IPS-NIHi7 (cell line): ENCODE data around the gene SMC3.
"Not testable (repeated sequence)": the region's sequence is repeated elsewhere in the genome, so short reads cannot be mapped to it uniquely, and the experiment has no call there.

Experiments
- DNase-seq: peaks from one replicate; pipeline ENCODE4 v3.0.0; 2012; ENCODE audit warnings: mixed read lengths; ENCODE audit errors: extremely low spot score

The SMC3 gene

DNA sequence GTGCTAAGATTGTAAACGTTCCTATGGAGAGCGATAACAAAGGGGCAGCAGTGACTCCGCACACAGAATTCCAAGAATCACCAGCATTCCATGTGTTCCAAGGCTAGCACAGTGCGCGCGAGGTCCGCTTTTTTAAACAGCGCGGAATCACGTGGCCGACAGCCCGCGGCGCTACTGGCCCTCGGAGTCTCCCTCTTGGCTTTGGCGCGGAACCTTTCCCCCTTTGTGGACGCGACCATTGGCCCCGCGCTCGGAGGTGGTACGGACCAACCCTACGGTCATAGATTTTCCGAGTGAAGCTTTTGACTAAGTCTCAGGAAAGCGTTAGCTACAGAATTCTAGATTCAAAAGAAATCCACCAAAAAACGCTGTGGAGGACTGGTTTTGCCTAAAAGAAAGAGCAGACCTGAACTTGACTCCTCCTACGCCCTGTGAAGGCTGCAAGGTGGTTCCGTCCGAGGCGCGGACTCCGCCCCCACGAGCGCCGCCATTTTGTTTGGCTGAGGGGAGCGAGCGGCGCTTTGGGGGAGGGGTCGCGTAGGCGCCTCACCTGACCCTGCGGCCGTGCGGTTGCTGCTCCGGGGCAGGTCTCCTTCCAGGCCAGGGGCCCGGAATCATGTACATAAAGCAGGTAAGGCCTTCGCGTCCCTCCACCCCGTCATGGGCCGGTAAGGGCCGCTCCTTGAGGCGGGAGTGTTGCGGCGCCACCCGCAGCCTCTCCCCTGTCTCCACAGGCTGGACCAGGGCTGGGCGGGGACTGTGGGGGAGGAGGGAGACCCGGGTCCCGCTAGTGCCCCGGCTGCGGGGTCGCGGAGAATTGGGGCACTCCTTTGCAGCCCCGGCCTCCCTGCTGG is at the start of gene SMC3:
Gene SMC3, plus strand, starts transcription at position 495 of the 854 bp plus-strand sequence. Its CDS starts 122 bp downstream, at position 617.
- DNase-seq: peak; percentile 86

DNA sequence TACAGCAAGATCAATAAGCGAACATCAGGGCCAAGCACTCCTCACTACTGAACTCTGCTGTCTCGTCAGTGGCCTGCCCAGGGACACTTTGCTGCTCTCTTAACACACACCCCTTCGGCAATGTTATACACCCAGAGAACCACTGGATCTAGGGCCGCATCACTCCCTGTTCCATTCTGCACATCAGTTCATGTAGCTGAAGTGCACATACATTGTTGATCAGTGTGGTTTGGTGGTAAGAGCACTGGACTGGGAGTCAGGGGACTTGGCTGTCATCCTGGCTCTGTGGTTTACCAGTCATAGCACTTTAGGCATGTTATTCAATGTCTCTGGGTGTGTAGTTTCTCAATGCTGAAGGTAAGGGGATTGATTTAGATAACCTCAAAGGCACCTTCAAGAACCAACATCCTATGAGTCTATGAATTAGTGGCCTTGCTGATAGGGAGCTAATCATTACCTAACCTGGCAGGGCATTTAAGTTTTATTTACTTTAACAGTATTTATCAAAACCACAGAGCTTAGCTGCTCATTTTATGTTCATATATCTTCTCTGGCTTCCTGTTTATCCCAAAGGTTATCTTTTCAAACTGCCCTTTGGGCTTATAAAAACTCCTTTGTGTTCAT is 45.0 kb upstream of the SMC3 start:
- DNase-seq: no peak

DNA sequence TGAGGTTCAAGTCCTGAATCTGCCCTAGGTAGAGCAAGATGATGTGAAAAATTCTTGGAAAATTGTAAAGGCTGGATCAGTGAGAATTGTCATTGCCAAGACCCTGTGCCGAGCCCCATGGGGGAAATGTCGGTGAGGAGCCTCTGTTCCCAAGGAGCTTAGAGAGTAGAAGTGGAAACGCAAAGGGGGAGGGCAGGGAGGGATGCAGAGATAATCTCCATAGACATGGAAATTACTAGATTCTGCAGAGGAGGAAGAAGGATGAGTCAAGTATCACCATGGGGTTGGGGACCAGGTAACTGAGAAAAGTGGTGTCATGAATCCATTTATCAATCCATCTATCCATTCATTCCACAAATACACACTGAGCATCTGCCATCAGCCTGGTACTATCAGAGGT is 43.8 kb upstream of the SMC3 start:
- DNase-seq: no peak

DNA sequence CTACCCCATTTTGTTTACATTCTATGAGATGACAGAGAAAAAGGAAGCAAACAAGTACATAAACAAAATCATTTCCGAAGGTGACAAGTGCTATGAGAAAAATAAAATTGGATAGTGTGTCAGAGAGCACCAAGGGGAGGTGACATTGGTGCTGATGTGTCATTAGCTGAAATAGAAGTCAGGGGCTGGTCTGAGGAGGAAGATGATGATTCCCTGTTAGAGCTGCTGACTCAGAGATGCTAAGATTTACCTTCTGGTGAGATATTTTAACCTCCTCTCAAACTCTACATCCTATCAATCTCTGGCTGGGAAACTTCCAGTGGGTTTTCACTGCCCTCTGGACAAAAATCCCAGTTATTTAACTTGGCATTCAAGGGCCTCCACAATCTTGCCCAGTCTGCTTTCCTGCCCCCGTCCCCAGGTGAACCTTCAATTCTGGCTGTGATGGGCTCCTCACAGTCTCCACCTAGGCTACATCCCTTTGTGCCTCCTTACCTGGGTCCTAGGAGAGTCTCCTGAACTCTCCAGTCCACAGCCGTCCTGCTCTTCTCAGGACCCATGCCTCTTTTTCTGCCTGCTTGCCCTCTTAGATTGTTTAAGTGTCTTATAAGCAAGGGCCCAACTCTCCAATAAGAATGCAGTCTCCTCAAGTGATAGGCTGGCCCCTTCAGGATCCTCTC is 43.2 kb upstream of the SMC3 start:
- no peak for DNase-seq

DNA sequence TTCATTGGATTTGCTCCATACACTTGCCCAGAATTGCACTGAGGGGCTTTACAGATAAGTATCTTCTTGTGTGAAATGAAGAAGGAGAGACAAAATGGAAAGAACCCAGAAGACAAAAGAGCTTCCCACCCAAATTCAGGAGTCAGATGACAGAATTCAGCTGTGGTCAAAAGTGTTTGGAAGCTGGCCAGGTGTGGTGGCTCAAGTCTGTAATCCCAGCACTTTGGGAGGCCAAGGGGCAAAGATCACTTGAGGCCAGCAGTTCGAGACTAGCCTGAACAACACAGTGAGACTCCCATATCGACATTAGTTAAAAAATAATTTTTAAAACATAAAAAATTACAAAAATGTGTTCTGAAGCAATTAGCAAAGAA is 42.6 kb upstream of the SMC3 start:
- no peak for DNase-seq

DNA sequence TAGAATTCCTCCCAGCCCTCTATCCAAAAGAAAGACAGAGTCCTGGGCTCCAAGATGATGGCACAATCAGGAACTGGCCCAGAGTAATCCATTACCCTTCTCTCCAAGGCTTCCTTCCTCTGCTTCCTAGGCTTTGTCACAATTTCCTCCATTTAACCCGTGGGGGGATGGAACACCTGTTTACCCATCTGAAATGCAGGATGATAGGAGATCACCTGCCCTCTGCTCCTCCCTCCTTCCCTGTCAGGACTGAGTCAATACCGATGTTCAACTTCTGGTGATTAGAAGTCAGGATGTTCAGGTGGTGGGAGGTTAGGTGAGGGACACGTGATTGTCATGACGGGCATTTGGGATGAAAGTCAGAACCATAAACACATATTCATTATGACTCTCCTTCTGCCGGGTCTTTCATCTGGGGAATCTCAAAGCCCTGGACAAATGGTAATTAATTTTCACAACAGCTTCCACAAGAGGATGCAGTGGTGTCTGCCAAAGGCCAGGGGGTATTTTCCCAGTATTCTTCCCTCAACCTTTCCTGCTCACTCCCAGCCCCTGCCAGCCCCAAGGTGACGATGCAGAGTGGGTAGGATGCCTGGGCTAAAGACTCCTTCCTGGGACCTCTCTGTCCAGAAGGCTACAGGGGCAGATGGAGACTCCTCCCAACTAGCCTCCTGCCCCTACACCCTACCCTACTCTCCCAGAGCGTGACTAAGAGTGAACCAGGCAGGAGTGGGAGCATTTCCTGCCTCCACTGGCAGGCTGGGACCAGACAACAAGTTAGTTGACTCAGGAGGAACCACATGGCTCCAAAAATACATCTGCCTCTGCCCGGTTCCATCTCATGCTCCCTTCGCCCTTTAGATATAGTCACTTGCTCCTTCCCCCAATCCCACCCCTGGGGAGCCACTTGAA is 41.9 kb upstream of the SMC3 start:
- DNase-seq: no peak

DNA sequence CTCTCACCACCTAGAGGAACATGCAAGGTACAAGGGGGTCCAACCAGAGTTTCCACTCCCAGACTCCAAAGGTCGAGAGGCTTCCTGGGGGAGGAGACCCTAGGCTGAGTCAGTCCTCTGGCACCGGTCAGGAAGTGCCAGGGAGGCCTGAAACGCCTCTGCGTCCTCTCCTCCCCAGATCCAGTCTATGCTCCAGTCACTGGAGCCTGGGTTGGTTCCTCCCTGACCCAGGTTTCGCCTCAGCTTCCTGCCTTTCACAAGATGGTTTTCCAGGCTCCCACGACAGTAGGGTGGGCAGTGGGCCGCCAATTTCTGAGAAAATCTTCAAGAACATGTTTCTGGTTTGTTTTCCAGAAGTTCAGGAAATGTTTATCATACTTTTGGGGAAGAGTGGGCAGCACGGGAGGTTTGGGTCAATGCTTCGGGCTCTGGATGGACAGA is 39.7 kb upstream of the SMC3 start:
- no peak for DNase-seq

DNA sequence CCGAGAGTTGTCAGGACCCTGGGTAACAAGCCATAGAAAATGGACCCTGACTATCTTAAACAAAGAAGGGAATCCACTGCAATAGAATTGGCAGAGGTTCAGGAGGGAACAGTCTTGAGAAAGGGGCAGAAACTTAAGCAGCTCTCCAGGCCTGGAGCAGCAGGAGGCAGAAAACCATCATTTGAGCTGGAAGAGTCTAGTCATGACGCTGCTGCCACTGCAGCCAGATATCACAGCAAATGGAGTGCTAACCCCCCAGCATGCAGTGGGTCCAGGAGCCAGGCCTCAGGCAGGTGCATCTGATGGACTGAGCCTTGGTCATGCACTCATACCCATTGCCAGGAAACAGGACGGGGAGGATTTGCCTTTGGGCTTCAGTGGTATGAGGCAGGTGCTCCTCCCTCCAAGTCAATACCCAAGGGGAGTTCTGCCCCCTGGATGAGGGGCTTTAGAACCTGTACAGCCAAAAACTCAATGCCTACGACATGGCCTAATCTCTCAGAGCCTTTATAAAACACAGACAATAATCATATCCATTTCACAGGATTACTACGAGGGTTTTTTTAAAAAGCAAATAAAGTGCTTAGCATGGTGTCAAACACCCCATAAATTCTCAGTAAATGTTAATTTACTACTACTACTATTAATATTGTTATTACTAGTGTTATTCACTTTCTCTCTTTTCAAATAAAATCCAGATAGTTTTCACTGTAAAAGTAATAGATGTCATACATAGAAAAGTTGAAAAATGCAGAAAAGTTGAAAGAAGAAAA is 39.1 kb upstream of the SMC3 start:
- DNase-seq: no peak

DNA sequence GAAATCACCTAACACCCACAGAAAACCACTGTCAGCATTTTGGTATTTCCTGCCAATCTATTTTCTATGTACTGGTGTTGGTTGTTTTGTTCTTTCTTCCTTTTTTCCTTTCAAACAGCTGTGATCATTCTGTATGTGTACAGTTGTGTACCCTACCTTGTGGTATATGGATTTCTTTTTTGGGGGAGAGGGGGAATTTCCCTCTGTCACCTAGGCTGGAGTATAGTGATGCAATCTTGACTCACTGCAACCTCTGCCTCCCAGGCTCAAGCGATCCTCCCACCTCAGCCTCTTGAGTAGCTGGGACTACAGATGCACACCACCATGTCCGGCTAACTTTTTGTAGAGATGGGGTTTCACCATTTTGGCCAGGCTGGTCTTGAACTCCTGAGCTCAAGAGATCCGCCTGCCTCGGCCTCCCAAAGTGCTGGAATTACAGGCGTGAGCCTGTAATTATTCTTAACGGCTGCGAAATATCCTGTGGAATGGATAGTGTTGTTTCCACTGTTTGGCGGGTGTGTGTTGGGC is 38.4 kb upstream of the SMC3 start:
- not testable (repeated sequence) for DNase-seq

DNA sequence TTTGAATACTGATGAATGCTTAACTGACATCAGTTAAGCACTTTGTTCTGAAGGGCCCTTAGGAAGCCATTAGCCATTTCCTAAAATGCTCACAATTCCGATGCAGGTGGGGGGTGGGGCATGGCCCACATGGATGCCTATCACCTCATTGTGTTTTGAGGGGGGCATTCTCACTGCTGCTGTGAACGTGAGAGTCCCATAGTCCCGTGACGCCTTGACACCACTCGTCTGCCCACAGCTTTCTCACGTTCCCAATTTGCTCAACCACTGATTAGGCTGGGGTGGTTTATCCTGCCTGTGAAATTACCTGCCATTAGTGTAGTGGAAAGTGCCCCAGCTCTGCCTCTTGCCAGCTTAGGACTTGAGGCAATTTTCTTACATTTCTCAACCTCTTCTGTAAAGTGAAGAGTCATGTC is 37.9 kb upstream of the SMC3 start:
- no peak for DNase-seq

DNA sequence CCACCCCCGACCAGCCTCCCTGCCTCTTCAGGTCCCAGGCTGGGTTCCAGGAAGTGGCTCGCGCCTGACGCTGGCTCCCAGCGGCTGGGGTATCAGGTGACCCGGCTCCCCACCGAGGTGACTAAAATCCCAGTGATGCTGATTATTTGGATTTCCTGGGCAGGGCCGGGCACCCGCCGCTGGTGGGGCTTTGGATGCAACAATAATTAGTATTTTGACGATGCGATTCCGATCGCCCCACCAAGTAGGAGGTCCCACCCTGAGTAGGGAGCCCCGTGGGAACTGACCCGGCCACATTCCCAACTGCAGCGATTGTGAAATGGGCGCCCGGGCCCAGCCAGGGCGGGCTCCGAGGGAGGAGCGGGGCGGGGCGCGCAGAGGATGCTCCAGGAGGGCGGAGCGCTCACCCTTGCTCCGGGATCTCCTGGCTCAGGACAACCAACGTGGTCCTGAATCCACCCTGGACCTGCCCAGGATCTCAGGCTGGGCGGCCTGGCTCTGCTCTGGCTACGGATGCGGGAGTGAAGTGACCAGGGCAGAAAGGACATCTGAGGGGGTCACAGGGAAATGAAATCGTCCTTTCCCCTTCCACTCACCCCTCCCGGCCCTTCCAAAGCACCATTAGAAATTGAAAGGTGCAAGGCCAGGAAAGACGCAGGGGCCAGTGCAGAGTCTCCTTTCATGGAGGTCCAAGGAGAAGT is 37.2 kb upstream of the SMC3 start:
- DNase-seq: peak; percentile 85

DNA sequence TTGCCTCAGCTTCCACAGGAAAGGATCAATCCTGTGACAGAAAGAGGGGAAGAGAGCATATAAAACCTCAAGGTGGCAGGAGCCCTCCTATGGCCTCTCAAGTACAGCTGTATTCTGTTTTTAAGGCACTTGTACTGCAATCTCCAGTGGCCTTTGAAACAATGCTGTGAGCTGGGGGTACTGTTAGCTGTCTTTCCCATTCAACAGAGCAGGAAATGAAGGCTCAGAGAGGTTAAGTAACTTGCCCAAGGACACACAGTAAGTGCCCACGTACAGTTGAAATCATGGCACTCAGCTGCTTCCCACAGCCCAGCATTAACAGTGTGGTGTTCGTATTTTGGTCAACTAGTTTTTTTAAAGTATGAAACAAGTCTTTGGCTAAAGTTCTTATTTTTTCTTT is 35.8 kb upstream of the SMC3 start:
- no peak for DNase-seq

DNA sequence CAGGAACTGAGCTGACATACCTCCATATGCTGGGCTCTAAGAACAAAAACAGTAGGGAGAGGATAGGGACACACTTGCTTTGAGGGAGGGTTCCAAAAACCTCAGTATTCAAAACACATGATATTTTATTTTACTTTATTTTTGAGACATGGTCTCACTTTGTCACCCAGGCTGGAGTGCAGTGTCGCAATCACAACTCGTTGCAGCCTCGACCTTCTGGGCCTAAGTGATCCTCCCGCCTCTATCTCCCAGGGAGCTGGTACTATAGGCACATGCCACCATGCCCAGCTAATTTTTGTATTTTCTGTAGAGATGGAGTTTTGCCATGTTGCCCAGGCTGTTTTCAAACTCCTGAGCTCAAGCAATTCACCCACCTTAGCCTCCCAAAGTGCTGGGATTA is 34.9 kb upstream of the SMC3 start:
- not testable (repeated sequence) for DNase-seq

DNA sequence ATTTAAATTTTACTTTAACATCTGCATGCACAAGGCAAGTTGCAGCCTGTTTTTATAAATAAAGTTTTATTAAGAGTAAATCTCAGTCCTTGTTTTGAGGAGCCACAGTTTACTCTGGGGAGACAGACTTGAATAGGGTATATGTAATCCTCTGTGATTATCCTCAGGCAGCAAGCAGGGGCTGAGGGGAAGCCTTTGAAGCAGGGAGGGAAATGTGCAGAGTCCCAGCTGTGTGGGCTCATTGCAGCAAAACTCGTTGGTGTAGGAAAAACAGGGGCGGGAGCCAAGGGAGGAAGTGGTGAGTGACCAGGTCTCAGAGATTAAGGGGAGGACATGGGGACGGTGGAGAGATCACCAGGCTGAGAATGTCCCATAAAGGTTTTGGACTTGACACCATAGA is 34.3 kb upstream of the SMC3 start:
- no peak for DNase-seq

DNA sequence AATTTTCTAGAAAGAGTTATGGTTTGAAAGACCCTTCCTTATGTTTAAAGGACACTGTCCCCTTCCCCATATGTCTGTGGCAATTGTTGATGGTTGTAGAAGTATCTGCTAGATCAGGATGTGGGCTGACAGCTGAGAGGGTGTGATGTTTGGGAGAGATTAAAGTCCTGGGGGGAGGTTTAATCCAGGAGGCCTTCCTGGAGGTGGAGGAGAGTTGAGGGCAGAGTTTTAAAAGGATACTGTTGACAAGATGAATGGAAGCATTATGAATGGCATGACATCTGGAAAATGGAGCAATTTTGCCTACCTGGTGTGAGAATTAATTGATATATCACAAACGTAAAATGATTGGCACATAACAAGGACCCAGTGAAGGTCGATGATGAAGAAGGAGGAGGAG is 32.9 kb upstream of the SMC3 start:
- DNase-seq: no peak

DNA sequence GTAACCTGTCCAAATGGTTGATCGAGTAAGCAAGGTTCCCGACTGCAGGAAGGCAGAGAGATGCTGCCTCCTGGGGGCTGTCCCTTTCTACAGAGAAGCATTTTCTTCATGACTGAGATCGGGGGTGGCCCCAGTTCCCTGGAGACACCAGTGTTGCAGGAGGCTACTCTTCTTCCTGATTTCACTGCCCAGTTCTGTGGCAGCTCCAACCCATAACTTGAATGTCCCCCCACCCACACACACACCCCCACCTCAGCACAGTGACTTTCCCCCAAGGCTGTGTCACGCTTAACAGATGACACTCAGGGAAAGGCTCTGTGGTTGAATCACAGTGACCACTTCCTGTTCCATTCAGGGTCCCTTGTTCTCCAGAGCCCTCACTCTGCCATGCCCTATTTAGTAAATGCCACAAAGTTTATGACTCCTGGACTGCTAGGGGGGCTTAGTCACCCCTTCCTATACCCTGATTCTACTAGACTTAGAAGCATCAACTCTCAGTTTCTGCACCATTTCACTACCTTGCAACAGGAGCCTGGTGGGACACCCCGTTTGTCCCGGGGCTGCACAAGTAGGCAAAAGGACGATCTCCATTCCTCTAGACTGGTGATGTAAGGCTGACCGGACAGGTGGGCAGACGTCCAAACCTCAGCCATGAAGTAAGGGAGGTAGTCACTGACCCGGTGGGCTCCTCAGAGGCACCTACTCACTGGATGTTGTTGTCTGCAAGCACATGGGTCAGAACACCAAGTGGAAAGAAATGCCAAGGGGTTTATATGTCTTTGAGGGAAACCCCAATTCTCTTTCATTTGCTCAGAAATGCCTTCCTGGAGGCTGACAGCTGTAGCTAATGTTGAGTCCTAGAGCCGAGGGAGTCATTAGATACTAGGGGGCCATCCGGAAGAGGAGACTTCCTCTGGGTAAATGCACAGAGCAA is 31.3 kb upstream of the SMC3 start:
- DNase-seq: peak; percentile 55

DNA sequence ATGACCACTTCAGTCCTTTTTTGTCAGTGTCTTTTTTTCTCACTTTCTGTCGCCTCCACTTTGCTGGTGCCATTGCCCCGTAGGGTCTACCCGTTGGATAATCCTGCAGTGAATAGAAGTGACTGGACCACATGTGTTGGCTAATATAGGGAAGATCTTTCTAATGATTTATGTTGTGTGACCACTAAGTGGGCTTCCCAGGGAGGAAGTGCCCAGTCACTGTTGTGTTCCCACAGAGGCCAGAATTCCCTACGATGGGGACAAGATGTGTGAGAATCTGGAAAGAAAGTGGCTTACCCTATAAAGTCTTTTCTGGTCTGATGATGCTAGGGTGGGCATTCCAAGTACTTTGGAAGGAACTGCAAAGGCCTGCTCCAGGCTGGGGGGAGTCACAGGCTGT is 28.4 kb upstream of the SMC3 start:
- DNase-seq: no peak

DNA sequence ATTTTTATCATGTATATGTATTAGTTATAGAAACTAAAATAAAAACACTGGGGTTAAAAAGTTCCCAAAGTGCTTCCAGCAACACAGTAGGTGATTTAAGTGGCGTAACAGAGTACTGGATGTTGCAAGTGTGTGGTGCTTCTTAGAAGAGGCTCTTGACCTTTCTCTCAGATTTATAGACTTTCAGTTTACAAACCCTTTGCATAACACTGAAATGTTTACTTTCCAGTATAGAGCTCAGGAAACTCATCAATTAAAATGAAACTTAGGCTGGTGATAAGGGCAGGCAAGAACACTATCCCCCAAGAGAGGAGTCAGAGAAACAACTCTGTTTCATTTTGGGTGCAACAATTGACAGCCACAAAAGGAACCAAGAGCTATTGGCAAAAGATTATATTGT is 27.5 kb upstream of the SMC3 start:
- no peak for DNase-seq

DNA sequence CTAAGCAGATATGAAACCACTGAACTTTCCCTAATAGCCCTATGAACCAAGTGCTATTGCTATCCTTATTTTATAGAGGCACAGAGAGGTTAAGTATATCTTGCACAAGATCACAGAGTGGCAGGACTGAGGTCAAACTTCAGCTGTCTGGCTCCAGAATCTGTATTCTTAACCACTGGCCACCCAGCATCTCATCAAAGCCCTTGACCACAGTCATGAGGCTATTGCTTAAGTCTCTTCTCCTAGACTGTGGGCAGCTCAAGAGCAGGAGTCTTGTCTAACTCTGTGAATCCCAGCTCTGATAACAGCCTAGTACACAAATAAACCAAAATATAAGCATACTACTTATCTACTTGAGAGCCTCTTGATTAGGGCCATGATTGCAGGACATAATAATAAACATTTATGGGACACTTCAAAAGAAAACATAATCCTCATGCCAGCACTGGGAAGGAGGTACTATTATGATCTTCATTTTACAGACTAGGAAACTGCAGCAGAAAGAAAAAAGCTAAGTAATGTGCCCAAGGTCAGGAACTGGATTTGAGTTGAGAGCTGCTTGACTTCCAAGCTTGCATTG is 22.4 kb upstream of the SMC3 start:
- no peak for DNase-seq
